GM23338 (cell line): ENCODE results near the gene PAQR4. TPM values are rescaled to one million over a fixed set of nuclear protein-coding genes. Genes with fewer than 3 reads are reported as not detected.

ENCODE experiments used
- ATAC-seq: fragments of 200-7000 bp; cut with Tn5 transposase; 3 replicates; pipeline ENCODE4 v1.9.1; 2020
- DNase-seq: peaks from one replicate; pipeline ENCODE4 v3.0.0-alpha.2; 2015; ENCODE audit warnings: low spot score
- H2AFZ ChIP-seq: fragments of 200-600 bp; sonication (generic); 2 replicates; pipeline ENCODE4 v1.8.0; 2016; ENCODE audit warnings: antibody characterized with exemption, mild to moderate bottlenecking, moderate library complexity
- H3F3A ChIP-seq: fragments of 200-600 bp; sonication (generic); replicated peaks from 2 replicates; pipeline ENCODE4 v1.8.0; 2017; ENCODE audit warnings: antibody characterized with exemption, mixed run types, low read depth
- H3K27ac ChIP-seq: fragments of 200-600 bp; sonication (generic); 2 replicates; pipeline ENCODE4 v1.6.1; 2016; ENCODE audit warnings: low read depth
- H3K27me3 ChIP-seq: fragments of 200-600 bp; sonication (generic); 2 replicates; pipeline ENCODE4 v1.8.0; 2016; ENCODE audit warnings: mild to moderate bottlenecking, mixed run types, moderate library complexity; ENCODE audit not compliant: insufficient read depth
- H3K36me3 ChIP-seq: fragments of 200-600 bp; sonication (generic); 2 replicates; pipeline ENCODE4 v1.8.0; 2016; ENCODE audit warnings: mild to moderate bottlenecking; ENCODE audit not compliant: insufficient read depth
- H3K4me1 ChIP-seq: fragments of 200-600 bp; sonication (generic); 2 replicates; pipeline ENCODE4 v1.8.0; 2016; ENCODE audit warnings: mild to moderate bottlenecking, moderate library complexity; ENCODE audit not compliant: insufficient read depth
- H3K4me2 ChIP-seq: fragments of 200-600 bp; sonication (generic); 2 replicates; pipeline ENCODE4 v1.7.1; 2017; ENCODE audit warnings: mixed run types
- H3K4me3 ChIP-seq: fragments of 200-600 bp; sonication (generic); 2 replicates; pipeline ENCODE4 v1.6.1; 2016; ENCODE audit warnings: mixed run types
- H3K79me2 ChIP-seq: fragments of 200-600 bp; sonication (generic); replicated peaks from 2 replicates; pipeline ENCODE4 v1.8.0; 2017; ENCODE audit warnings: mild to moderate bottlenecking; ENCODE audit not compliant: insufficient read depth
- H3K9me2 ChIP-seq: fragments of 200-600 bp; sonication (generic); 2 replicates; pipeline ENCODE4 v1.8.0; 2017; ENCODE audit not compliant: insufficient read depth
- H4K20me1 ChIP-seq: fragments of 200-600 bp; sonication (generic); replicated peaks from 2 replicates; pipeline ENCODE4 v1.8.0; 2017; ENCODE audit warnings: mild to moderate bottlenecking; ENCODE audit not compliant: insufficient read depth
- H3K27ac Mint-ChIP-seq: 2 replicates; pipeline ENCODE4 v1.8.0; 2020; ENCODE audit warnings: inconsistent platforms, mild to moderate bottlenecking, moderate library complexity, mixed read lengths
- H3K27me3 Mint-ChIP-seq: 3 replicates; pipeline ENCODE4 v1.8.0; 2022; ENCODE audit warnings: low read depth, mild to moderate bottlenecking, moderate library complexity, mixed read lengths, inconsistent platforms; ENCODE audit not compliant: insufficient read depth, poor library complexity
- H3K36me3 Mint-ChIP-seq: 3 replicates; pipeline ENCODE4 v1.8.0; 2021; ENCODE audit warnings: low read depth, mild to moderate bottlenecking, inconsistent platforms, moderate library complexity, mixed read lengths
- H3K4me1 Mint-ChIP-seq: 3 replicates; pipeline ENCODE4 v1.8.0; 2020; ENCODE audit warnings: mild to moderate bottlenecking, inconsistent platforms, mixed read lengths
- H3K4me3 Mint-ChIP-seq: 3 replicates; pipeline ENCODE4 v1.8.0; 2021; ENCODE audit warnings: moderate library complexity, mild to moderate bottlenecking, inconsistent platforms, mixed read lengths
- H3K9me3 Mint-ChIP-seq: 3 replicates; pipeline ENCODE4 v1.8.0; 2020; ENCODE audit warnings: moderate library complexity, mild to moderate bottlenecking, inconsistent platforms, mixed read lengths
- EZH2 ChIP-seq: fragments of 200-600 bp; sonication (generic); IDR thresholded peaks from one replicate; pipeline ENCODE4 v1.8.0; 2017; ENCODE audit warnings: antibody characterized with exemption, mild to moderate bottlenecking, low read depth; ENCODE audit not compliant: unreplicated experiment
- EZH2phosphoT487 ChIP-seq: fragments of 200-600 bp; sonication (generic); IDR thresholded peaks from one replicate; pipeline ENCODE4 v1.8.1; 2018; ENCODE audit warnings: antibody characterized with exemption; ENCODE audit not compliant: unreplicated experiment
- JUNB ChIP-seq: IDR thresholded peaks from one replicate; pipeline ENCODE4 v1.6.1; 2016; ENCODE audit warnings: antibody characterized with exemption; ENCODE audit not compliant: unreplicated experiment
- NANOG ChIP-seq: IDR thresholded peaks from 2 replicates; pipeline ENCODE4 v1.6.1; 2016; ENCODE audit warnings: antibody characterized with exemption, borderline replicate concordance
- POLR2AphosphoS5 ChIP-seq: IDR thresholded peaks from 2 replicates; pipeline ENCODE4 v1.6.1; 2016; ENCODE audit warnings: antibody characterized with exemption, low read depth
- REST ChIP-seq: IDR thresholded peaks from one replicate; pipeline ENCODE4 v1.6.1; 2018; ENCODE audit warnings: antibody characterized with exemption; ENCODE audit not compliant: unreplicated experiment
- STAT1 ChIP-seq: IDR thresholded peaks from one replicate; pipeline ENCODE4 v1.6.1; 2016; ENCODE audit warnings: antibody characterized with exemption; ENCODE audit not compliant: unreplicated experiment
- polyA plus RNA-seq: library from polyadenylated mRNA; unstranded; fragments of >200 nt; fragmentation: Nextera tagmentation; extraction: Ambion mirVana; gene quantifications from 2 replicates; pipeline ENCODE4 v1.2.1, GENCODE V29; 2016
- total RNA-seq: library from RNA; depleted of rRNA; stranded (reverse); fragments of >200 nt; shearing (Covaris generic); gene quantifications from 2 replicates; pipeline ENCODE4 v1.2.3, GENCODE V29; 2014
- TF ChIP-seq, protein P1 (sequence below): fragments of 250-450 bp; sonication (Bioruptor Pico); IDR thresholded peaks from 2 replicates; pipeline ENCODE4 v1.5.0; 2020; ENCODE audit warnings: mild to moderate bottlenecking, moderate library complexity
- TF ChIP-seq, protein P2 (sequence below), 2 experiments: fragments of 200-600 bp in 1 of 2; sonication (generic) in 1 of 2; conservative IDR thresholded peaks; 2 replicates each; pipeline versions ENCODE4 v1.5.1 to v1.6.1; 2016 to 2017; ENCODE audit warnings: antibody characterized with exemption in 2 of 2, low read depth in 2 of 2, mild to moderate bottlenecking in 2 of 2, moderate library complexity in 1 of 2

The PAQR4 gene
- total and polyA plus RNA-seq, 2 experiments from 2014 or later, result 7.0 to 29.3 TPM

DNA sequence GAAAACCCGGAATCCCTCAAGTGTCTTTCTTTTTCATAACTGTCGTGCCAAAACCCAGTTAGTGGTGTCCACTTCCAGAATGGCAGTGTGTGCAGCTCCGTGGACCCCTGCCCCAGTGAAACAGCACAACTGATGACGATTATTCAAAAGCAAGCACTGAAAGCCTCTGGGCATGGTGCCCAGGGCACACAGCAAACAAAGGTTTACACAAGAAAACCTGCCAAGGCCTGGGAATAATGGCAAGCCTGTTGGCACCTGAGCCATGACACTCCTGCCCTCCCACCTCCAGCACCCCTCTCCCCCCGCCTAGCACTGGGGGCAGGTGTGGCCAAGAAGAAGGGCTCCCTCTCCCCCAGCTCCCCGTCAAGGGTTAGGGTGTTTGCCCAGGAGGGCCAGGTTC, 8.3 kb downstream of the PAQR4 start:
- peaks cover 16% of the 10 kb centered on the region for H3K4me1 ChIP-seq
- no peak for ATAC-seq
- peaks cover 31% of the 10 kb centered on the region for H3K36me3 Mint-ChIP-seq

More for the DNA sequence above, 8.3 kb downstream of the PAQR4 start:
- DNase-seq, result no peak
- peaks cover 21% of the 10 kb centered on the region for H3K4me1 Mint-ChIP-seq
- Histone ChIP-seq H3K27me3 (no peaks in the 10 kb centered on the region), H3K4me3 (no peak overlapping the region), H3K36me3 (0 out of 2 replicates have a peak, but pooled peaks cover 3% of the 10 kb centered on the region), H3K4me2 (no peak overlapping the region), H3K79me2 (peaks cover 14% of the 10 kb centered on the region), H4K20me1 (peaks cover 8% of the 10 kb centered on the region; the same call in 1 of the 2 replicates), H2AFZ (no peak overlapping the region), H3K9me2 (no peaks in the 10 kb centered on the region), H3F3A (peaks cover 24% of the 10 kb centered on the region), H3K27ac (no peak overlapping the region)
- H3K9me3 Mint-ChIP-seq, result peaks cover 2% of the 10 kb centered on the region; the same call in 2 of the 3 replicates
- TF ChIP-seq, protein P1, sequence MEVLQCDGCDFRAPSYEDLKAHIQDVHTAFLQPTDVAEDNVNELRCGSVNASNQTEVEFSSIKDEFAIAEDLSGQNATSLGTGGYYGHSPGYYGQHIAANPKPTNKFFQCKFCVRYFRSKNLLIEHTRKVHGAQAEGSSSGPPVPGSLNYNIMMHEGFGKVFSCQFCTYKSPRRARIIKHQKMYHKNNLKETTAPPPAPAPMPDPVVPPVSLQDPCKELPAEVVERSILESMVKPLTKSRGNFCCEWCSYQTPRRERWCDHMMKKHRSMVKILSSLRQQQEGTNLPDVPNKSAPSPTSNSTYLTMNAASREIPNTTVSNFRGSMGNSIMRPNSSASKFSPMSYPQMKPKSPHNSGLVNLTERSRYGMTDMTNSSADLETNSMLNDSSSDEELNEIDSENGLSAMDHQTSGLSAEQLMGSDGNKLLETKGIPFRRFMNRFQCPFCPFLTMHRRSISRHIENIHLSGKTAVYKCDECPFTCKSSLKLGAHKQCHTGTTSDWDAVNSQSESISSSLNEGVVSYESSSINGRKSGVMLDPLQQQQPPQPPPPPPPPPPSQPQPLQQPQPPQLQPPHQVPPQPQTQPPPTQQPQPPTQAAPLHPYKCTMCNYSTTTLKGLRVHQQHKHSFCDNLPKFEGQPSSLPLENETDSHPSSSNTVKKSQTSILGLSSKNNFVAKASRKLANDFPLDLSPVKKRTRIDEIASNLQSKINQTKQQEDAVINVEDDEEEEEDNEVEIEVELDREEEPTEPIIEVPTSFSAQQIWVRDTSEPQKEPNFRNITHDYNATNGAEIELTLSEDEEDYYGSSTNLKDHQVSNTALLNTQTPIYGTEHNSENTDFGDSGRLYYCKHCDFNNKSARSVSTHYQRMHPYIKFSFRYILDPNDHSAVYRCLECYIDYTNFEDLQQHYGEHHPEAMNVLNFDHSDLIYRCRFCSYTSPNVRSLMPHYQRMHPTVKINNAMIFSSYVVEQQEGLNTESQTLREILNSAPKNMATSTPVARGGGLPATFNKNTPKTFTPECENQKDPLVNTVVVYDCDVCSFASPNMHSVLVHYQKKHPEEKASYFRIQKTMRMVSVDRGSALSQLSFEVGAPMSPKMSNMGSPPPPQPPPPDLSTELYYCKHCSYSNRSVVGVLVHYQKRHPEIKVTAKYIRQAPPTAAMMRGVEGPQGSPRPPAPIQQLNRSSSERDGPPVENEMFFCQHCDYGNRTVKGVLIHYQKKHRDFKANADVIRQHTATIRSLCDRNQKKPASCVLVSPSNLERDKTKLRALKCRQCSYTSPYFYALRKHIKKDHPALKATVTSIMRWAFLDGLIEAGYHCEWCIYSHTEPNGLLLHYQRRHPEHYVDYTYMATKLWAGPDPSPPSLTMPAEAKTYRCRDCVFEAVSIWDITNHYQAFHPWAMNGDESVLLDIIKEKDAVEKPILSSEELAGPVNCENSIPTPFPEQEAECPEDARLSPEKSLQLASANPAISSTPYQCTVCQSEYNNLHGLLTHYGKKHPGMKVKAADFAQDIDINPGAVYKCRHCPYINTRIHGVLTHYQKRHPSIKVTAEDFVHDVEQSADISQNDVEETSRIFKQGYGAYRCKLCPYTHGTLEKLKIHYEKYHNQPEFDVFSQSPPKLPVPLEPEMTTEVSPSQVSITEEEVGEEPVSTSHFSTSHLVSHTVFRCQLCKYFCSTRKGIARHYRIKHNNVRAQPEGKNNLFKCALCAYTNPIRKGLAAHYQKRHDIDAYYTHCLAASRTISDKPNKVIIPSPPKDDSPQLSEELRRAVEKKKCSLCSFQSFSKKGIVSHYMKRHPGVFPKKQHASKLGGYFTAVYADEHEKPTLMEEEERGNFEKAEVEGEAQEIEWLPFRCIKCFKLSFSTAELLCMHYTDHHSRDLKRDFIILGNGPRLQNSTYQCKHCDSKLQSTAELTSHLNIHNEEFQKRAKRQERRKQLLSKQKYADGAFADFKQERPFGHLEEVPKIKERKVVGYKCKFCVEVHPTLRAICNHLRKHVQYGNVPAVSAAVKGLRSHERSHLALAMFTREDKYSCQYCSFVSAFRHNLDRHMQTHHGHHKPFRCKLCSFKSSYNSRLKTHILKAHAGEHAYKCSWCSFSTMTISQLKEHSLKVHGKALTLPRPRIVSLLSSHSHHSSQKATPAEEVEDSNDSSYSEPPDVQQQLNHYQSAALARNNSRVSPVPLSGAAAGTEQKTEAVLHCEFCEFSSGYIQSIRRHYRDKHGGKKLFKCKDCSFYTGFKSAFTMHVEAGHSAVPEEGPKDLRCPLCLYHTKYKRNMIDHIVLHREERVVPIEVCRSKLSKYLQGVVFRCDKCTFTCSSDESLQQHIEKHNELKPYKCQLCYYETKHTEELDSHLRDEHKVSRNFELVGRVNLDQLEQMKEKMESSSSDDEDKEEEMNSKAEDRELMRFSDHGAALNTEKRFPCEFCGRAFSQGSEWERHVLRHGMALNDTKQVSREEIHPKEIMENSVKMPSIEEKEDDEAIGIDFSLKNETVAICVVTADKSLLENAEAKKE (CRISPR knock-in tag), result no peak
- TF ChIP-seq, protein P2, sequence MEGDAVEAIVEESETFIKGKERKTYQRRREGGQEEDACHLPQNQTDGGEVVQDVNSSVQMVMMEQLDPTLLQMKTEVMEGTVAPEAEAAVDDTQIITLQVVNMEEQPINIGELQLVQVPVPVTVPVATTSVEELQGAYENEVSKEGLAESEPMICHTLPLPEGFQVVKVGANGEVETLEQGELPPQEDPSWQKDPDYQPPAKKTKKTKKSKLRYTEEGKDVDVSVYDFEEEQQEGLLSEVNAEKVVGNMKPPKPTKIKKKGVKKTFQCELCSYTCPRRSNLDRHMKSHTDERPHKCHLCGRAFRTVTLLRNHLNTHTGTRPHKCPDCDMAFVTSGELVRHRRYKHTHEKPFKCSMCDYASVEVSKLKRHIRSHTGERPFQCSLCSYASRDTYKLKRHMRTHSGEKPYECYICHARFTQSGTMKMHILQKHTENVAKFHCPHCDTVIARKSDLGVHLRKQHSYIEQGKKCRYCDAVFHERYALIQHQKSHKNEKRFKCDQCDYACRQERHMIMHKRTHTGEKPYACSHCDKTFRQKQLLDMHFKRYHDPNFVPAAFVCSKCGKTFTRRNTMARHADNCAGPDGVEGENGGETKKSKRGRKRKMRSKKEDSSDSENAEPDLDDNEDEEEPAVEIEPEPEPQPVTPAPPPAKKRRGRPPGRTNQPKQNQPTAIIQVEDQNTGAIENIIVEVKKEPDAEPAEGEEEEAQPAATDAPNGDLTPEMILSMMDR (conservative IDR thresholded peaks at IDR 0.05; ENCODE audit: low read depth in 2 of 2), result no peak
- TF ChIP-seq POLR2AphosphoS5, result no peak
- no peak for TF ChIP-seq NANOG
- TF ChIP-seq REST, result no peak
- TF ChIP-seq EZH2, result no peak
- no peak for TF ChIP-seq JUNB
- TF ChIP-seq EZH2phosphoT487, result no peak
- TF ChIP-seq STAT1, result no peak
- H3K4me3 Mint-ChIP-seq, result 0 out of 3 replicates have a peak overlapping the region, but pooled peaks have one; percentile 19
- no peak overlapping the region for H3K27ac Mint-ChIP-seq
- peaks cover 14% of the 10 kb centered on the region for H3K27me3 Mint-ChIP-seq
